HEK293 (cell line): ENCODE results near the gene PREB.

Source experiments
- CTCF ChIA-PET: fragments of 350-600 bp; formaldehyde crosslinking; extraction: SDS; loops from one replicate; lab custom pipeline; 2021; ENCODE audit warnings: antibody characterized with exemption; lab: Yijun Ruan, JAX
- POLR2A ChIA-PET: fragments of 300-600 bp; formaldehyde crosslinking; extraction: SDS; loops from one replicate; lab custom pipeline; 2020; ENCODE audit warnings: antibody characterized with exemption, inconsistent platforms; lab: Yijun Ruan, JAX
- H3K27ac ChIP-seq: fragments of 200-500 bp; sonication (Bioruptor generic); 2 replicates; pipeline ENCODE4 v1.5.1; 2014; ENCODE audit warnings: low read depth, low read length, control low read depth, inconsistent platforms; ENCODE audit errors: extremely low read depth
- H3K36me3 ChIP-seq, 2 experiments: fragments of 200-500 bp in 1 of 2; sonication (Bioruptor generic) in 1 of 2; 1 replicate in 1 of 2; 2 replicates in 1 of 2; pipeline ENCODE4 v1.5.1; 2014 to 2017; ENCODE audit warnings: inconsistent platforms in 2 of 2, low read length in 2 of 2; ENCODE audit not compliant: control insufficient read depth in 2 of 2, insufficient read depth in 1 of 2
- H3K4me1 ChIP-seq: fragments of 200-500 bp; sonication (Bioruptor generic); 2 replicates; pipeline ENCODE4 v1.5.1; 2014; ENCODE audit warnings: mild to moderate bottlenecking, low read length, inconsistent platforms; ENCODE audit not compliant: control insufficient read depth, insufficient read depth
- H3K4me3 ChIP-seq: 2 replicates; pipeline ENCODE4 v1.5.1; 2011; ENCODE audit warnings: low read depth, mild to moderate bottlenecking, control low read depth, low read length, moderate library complexity
- H3K9me3 ChIP-seq: fragments of 200-500 bp; sonication (Bioruptor generic); 2 replicates; pipeline ENCODE4 v1.5.1; 2014; ENCODE audit warnings: low read depth, low read length, inconsistent platforms; ENCODE audit not compliant: control insufficient read depth, insufficient read depth
- EGR2 ChIP-seq: fragments of 450-650 bp; formaldehyde crosslinking; IDR thresholded peaks from 2 replicates; pipeline ENCODE4 v1.5.1; 2016; ENCODE audit warnings: low read depth, missing biosample characterization, missing genetic modification characterization
- GLI4 ChIP-seq: fragments of 450-650 bp; formaldehyde crosslinking; IDR thresholded peaks from 2 replicates; pipeline ENCODE4 v1.5.1; 2016; ENCODE audit warnings: missing biosample characterization, missing genetic modification characterization
- GLIS2 ChIP-seq: fragments of 450-650 bp; formaldehyde crosslinking; IDR thresholded peaks from 2 replicates; pipeline ENCODE4 v1.5.1; 2016; ENCODE audit warnings: missing biosample characterization, missing genetic modification characterization
- KLF16 ChIP-seq: fragments of 450-650 bp; formaldehyde crosslinking; IDR thresholded peaks from 2 replicates; pipeline ENCODE4 v1.5.1; 2017; ENCODE audit warnings: missing biosample characterization, missing genetic modification characterization
- PRDM4 ChIP-seq: fragments of 450-650 bp; formaldehyde crosslinking; IDR thresholded peaks from 2 replicates; pipeline ENCODE4 v1.5.1; 2017; ENCODE audit warnings: missing biosample characterization, missing genetic modification characterization
- ZBTB8A ChIP-seq: fragments of 450-650 bp; formaldehyde crosslinking; IDR thresholded peaks from 2 replicates; pipeline ENCODE4 v1.5.1; 2016; ENCODE audit warnings: missing biosample characterization, missing genetic modification characterization
- ZFHX2 ChIP-seq: fragments of 450-650 bp; formaldehyde crosslinking; conservative IDR thresholded peaks from 2 replicates; pipeline ENCODE4 v1.5.1; 2016; ENCODE audit warnings: missing biosample characterization, missing genetic modification characterization
- ZFP41 ChIP-seq: fragments of 450-650 bp; formaldehyde crosslinking; IDR thresholded peaks from 2 replicates; pipeline ENCODE4 v1.5.1; 2016; ENCODE audit warnings: missing biosample characterization, missing genetic modification characterization, borderline replicate concordance
- ZNF133 ChIP-seq: fragments of 450-650 bp; formaldehyde crosslinking; IDR thresholded peaks from 2 replicates; pipeline ENCODE4 v1.5.1; 2016; ENCODE audit warnings: missing biosample characterization, missing genetic modification characterization
- ZNF146 ChIP-seq: fragments of 450-650 bp; formaldehyde crosslinking; IDR thresholded peaks from 2 replicates; pipeline ENCODE4 v1.5.1; 2016; ENCODE audit warnings: missing biosample characterization, missing genetic modification characterization
- ZNF174 ChIP-seq: fragments of 450-650 bp; formaldehyde crosslinking; IDR thresholded peaks from 2 replicates; pipeline ENCODE4 v1.5.0; 2017; ENCODE audit warnings: missing biosample characterization, mild to moderate bottlenecking, missing genetic modification characterization
- ZNF391 ChIP-seq: fragments of 450-650 bp; formaldehyde crosslinking; IDR thresholded peaks from 2 replicates; pipeline ENCODE4 v1.5.1; 2016; ENCODE audit warnings: low read depth, missing biosample characterization, missing genetic modification characterization, borderline replicate concordance
- ZNF416 ChIP-seq: fragments of 450-650 bp; formaldehyde crosslinking; IDR thresholded peaks from 2 replicates; pipeline ENCODE4 v1.5.1; 2016; ENCODE audit warnings: missing biosample characterization, missing genetic modification characterization
- ZNF514 ChIP-seq: fragments of 450-650 bp; formaldehyde crosslinking; IDR thresholded peaks from 2 replicates; pipeline ENCODE4 v1.5.1; 2016; ENCODE audit warnings: missing biosample characterization, missing genetic modification characterization
- ZNF544 ChIP-seq: fragments of 450-650 bp; formaldehyde crosslinking; IDR thresholded peaks from 2 replicates; pipeline ENCODE4 v1.5.0; 2017; ENCODE audit warnings: missing biosample characterization, missing genetic modification characterization
- ZNF571 ChIP-seq: fragments of 450-650 bp; formaldehyde crosslinking; IDR thresholded peaks from 2 replicates; pipeline ENCODE4 v1.5.0; 2017; ENCODE audit warnings: missing biosample characterization, missing genetic modification characterization
- ZNF585B ChIP-seq: fragments of 450-650 bp; formaldehyde crosslinking; IDR thresholded peaks from 2 replicates; pipeline ENCODE4 v1.5.1; 2016; ENCODE audit warnings: missing biosample characterization, missing genetic modification characterization
- ZNF600 ChIP-seq: fragments of 450-650 bp; formaldehyde crosslinking; IDR thresholded peaks from 2 replicates; pipeline ENCODE4 v1.5.1; 2016; ENCODE audit warnings: missing biosample characterization, missing genetic modification characterization
- ZNF658 ChIP-seq: fragments of 450-650 bp; formaldehyde crosslinking; IDR thresholded peaks from 2 replicates; pipeline ENCODE4; 2016; ENCODE audit warnings: missing biosample characterization, missing genetic modification characterization
- ZNF791 ChIP-seq: fragments of 450-650 bp; formaldehyde crosslinking; IDR thresholded peaks from 2 replicates; pipeline ENCODE4 v1.5.1; 2016; ENCODE audit warnings: missing biosample characterization, missing genetic modification characterization
- ZSCAN16 ChIP-seq: fragments of 450-650 bp; formaldehyde crosslinking; IDR thresholded peaks from 2 replicates; pipeline ENCODE4 v1.5.1; 2016; ENCODE audit warnings: missing biosample characterization, missing genetic modification characterization

Gene PREB

GRCh38 chr2:27149570-27150405 is 15.4 kb upstream of the PREB start:
- no peaks in the 10 kb centered on the region for H3K9me3 ChIP-seq
- no peak overlapping the region for H3K4me3 ChIP-seq
- POLR2A ChIA-PET: no interaction called here
- H3K27ac ChIP-seq: no peak overlapping the region
- H3K4me1 ChIP-seq: no peaks in the 10 kb centered on the region
- TF ChIP-seq ZNF416 (tag by site-specific recombination): no peak
- TF ChIP-seq ZNF544 (tag by site-specific recombination): no peak
- TF ChIP-seq ZNF133: no peak
- TF ChIP-seq ZNF791 (tag by site-specific recombination): no peak
- no peak for TF ChIP-seq KLF16 (tag by site-specific recombination)
- TF ChIP-seq ZNF585B (tag by site-specific recombination): no peak
- no peak for TF ChIP-seq ZNF600 (tag by site-specific recombination)
- no peak for TF ChIP-seq ZNF571 (tag by site-specific recombination)
- no peaks in the 10 kb centered on the region for H3K36me3 ChIP-seq
- CTCF ChIA-PET: interaction anchor here (1.4 kb wide), 1 partner anchor 20 kb away, joined by 4 read pairs; no protein-coding TSS in a partner anchor

GRCh38 chr2:27148801-27149439 is 14.5 kb upstream of the PREB start, which contains the start of gene TCF23:
Gene TCF23 (plus strand): TSS chr2:27149004. CDS start chr2:27149134, 130 bp downstream.
- no peaks in the 10 kb centered on the region for H3K36me3 ChIP-seq
- H3K9me3 ChIP-seq: no peaks in the 10 kb centered on the region
- ChIA-PET CTCF (interaction anchor here (1.4 kb wide), 1 partner anchor 21 kb away, joined by 4 read pairs; no protein-coding TSS in a partner anchor), POLR2A (no interaction called here)
- no peak within 1 kb of the TSS for H3K4me3 ChIP-seq
- no peak within 1 kb of the TSS for H3K27ac ChIP-seq
- TF ChIP-seq EGR2 (peak; percentile 66), PRDM4 (tag by site-specific recombination) (no peak), ZFHX2 (tag by site-specific recombination) (peak; percentile 77)
- no peaks in the 10 kb centered on the region for H3K4me1 ChIP-seq

- Histone ChIP-seq H3K4me3 (no peak overlapping the region), H3K9me3 (no peaks in the 10 kb centered on the region), H3K36me3 (no peaks in the 10 kb centered on the region), H3K27ac (no peak overlapping the region), H3K4me1 (no peaks in the 10 kb centered on the region)
- ChIA-PET CTCF (interaction anchor here (1.4 kb wide), 1 partner anchor 22 kb away, joined by 4 read pairs; no protein-coding TSS in a partner anchor), POLR2A (no interaction called here)
- TF ChIP-seq ZNF174 (tag by site-specific recombination) (no peak), ZNF658 (tag by site-specific recombination) (no peak), ZNF391 (no peak), KLF16 (tag by site-specific recombination) (no peak), ZNF514 (tag by site-specific recombination) (no peak), GLI4 (tag by site-specific recombination) (no peak), GLIS2 (tag by site-specific recombination) (no peak), ZNF146 (no peak), ZSCAN16 (tag by site-specific recombination) (no peak), ZBTB8A (tag by site-specific recombination) (no peak), ZFP41 (tag by site-specific recombination) (no peak)
Measured at GRCh38 chr2:27147935-27148334, 13.5 kb upstream of the PREB start.
